Neural cell (in vitro differentiated cells): ENCODE results near the gene PICALM. TPM values are rescaled to one million over a fixed set of nuclear protein-coding genes. Genes with fewer than 3 reads are reported as not detected.

Experiments
- H2AFZ ChIP-seq: fragments of 200-600, 300-800 bp; sonication (generic), shearing (Covaris generic); 2 replicates; pipeline ENCODE4 v1.6.0; 2014; ENCODE audit warnings: low read depth, mild to moderate bottlenecking, antibody characterized with exemption, low read length, moderate library complexity
- H3F3A ChIP-seq: fragments of 200-600 bp; shearing (Covaris generic); 2 replicates; pipeline ENCODE4 v1.6.1; 2016; ENCODE audit warnings: mild to moderate bottlenecking, moderate library complexity, mixed read lengths, antibody characterized with exemption, low read length; ENCODE audit not compliant: insufficient read depth, poor library complexity, severe bottlenecking
- H3K27ac ChIP-seq: fragments of 200-600, 300-800 bp; sonication (generic), shearing (Covaris generic); 2 replicates; pipeline ENCODE4 v1.5.1; 2014; ENCODE audit warnings: mild to moderate bottlenecking, low read length, moderate library complexity
- H3K27me3 ChIP-seq: fragments of 300-800, 200-600 bp; sonication (generic), shearing (Covaris generic); 2 replicates; pipeline ENCODE4 v1.6.0; 2014; ENCODE audit warnings: mild to moderate bottlenecking, low read depth, low read length, moderate library complexity; ENCODE audit not compliant: insufficient read depth
- H3K36me3 ChIP-seq: fragments of 300-800, 200-600 bp; sonication (generic), shearing (Covaris generic); 2 replicates; pipeline ENCODE4 v1.5.1; 2014; ENCODE audit warnings: mild to moderate bottlenecking, antibody characterized with exemption, low read length, moderate library complexity; ENCODE audit not compliant: insufficient read depth
- H3K4me2 ChIP-seq: fragments of 300-800, 200-600 bp; sonication (generic), shearing (Covaris generic); 2 replicates; pipeline ENCODE4 v1.6.0; 2014; ENCODE audit warnings: mild to moderate bottlenecking, low read length
- H3K4me3 ChIP-seq: fragments of 300-800, 200-600 bp; sonication (generic), shearing (Covaris generic); 2 replicates; pipeline ENCODE4 v1.5.1; 2014; ENCODE audit warnings: mild to moderate bottlenecking, low read length, moderate library complexity
- H3K79me2 ChIP-seq: fragments of 200-600 bp; shearing (Covaris generic); replicated peaks from 2 replicates; pipeline ENCODE4 v1.6.0; 2014; ENCODE audit warnings: mild to moderate bottlenecking, low read length, moderate library complexity; ENCODE audit not compliant: insufficient read depth
- H3K9ac ChIP-seq: fragments of 300-800, 200-600 bp; sonication (generic), shearing (Covaris generic); 2 replicates; pipeline ENCODE4 v1.6.1; 2016; ENCODE audit warnings: mild to moderate bottlenecking, low read length, mixed read lengths
- H3K9me2 ChIP-seq: fragments of 200-600 bp; shearing (Covaris generic); 2 replicates; pipeline ENCODE4 v1.6.1; 2016; ENCODE audit warnings: mild to moderate bottlenecking, low read length, mixed read lengths; ENCODE audit not compliant: insufficient read depth
- H3K9me3 ChIP-seq: fragments of 200-600, 300-800 bp; sonication (generic), shearing (Covaris generic); 2 replicates; pipeline ENCODE4 v1.6.1; 2016; ENCODE audit warnings: mild to moderate bottlenecking, mixed run types, low read length, moderate library complexity, mixed read lengths
- H4K20me1 ChIP-seq: fragments of 200-600 bp; shearing (Covaris generic); 2 replicates; pipeline ENCODE4 v1.6.1; 2016; ENCODE audit warnings: mild to moderate bottlenecking, mixed run types; ENCODE audit not compliant: insufficient read depth
- CTCF ChIP-seq: fragments of 450-650 bp; IDR thresholded peaks from 2 replicates; pipeline ENCODE4 v1.5.1; 2014; ENCODE audit warnings: antibody characterized with exemption, mild to moderate bottlenecking, moderate library complexity; ENCODE audit not compliant: poor library complexity, severe bottlenecking
- EP300 ChIP-seq: fragments of 450-650 bp; conservative IDR thresholded peaks from 2 replicates; pipeline ENCODE4 v1.6.1; 2014; ENCODE audit warnings: antibody characterized with exemption, mild to moderate bottlenecking, moderate library complexity; ENCODE audit not compliant: poor library complexity, severe bottlenecking
- EZH2 ChIP-seq: fragments of 200-600, 300-800 bp; shearing (Covaris generic), sonication (generic); IDR thresholded peaks from 2 replicates; pipeline ENCODE4 v1.6.1; 2014; ENCODE audit warnings: antibody characterized with exemption, low read length, borderline replicate concordance, mild to moderate bottlenecking; ENCODE audit not compliant: insufficient read depth, poor library complexity, severe bottlenecking
- MXI1 ChIP-seq: fragments of 450-650 bp; conservative IDR thresholded peaks from 2 replicates; pipeline ENCODE4 v1.6.1; 2014; ENCODE audit warnings: antibody characterized with exemption, mild to moderate bottlenecking; ENCODE audit not compliant: poor library complexity, severe bottlenecking
- POLR2AphosphoS5 ChIP-seq: IDR thresholded peaks from 2 replicates; pipeline ENCODE4 v1.6.1; 2012
- RAD21 ChIP-seq: fragments of 450-650 bp; conservative IDR thresholded peaks from 2 replicates; pipeline ENCODE4 v1.6.1; 2014; ENCODE audit warnings: antibody characterized with exemption, mild to moderate bottlenecking, moderate library complexity
- REST ChIP-seq: IDR thresholded peaks from 2 replicates; pipeline ENCODE4 v1.6.1; 2012; ENCODE audit warnings: borderline replicate concordance
- SMC3 ChIP-seq: fragments of 450-650 bp; conservative IDR thresholded peaks from 2 replicates; pipeline ENCODE4 v1.6.1; 2014; ENCODE audit warnings: antibody characterized with exemption, mild to moderate bottlenecking, moderate library complexity; ENCODE audit not compliant: poor library complexity
- TAF1 ChIP-seq: IDR thresholded peaks from 2 replicates; pipeline ENCODE4 v1.6.1; 2012; ENCODE audit warnings: low read depth
- polyA plus RNA-seq: library from polyadenylated mRNA; depleted of rRNA; stranded (reverse); fragments of >200 nt; gene quantifications from 2 replicates; pipeline ENCODE4 v1.2.3, GENCODE V29; 2014

PICALM gene
- polyA plus RNA-seq, 1 donor from 2014 or later, result 161 TPM

- no peak overlapping the region for H3K9ac ChIP-seq
Measured at GRCh38 chr11:86014221-86014620, 54.7 kb downstream of the PICALM start.

GRCh38 chr11:86013713-86014112 lies 55.2 kb downstream of the PICALM start:
- Histone ChIP-seq H3K27ac (no peak overlapping the region), H3K36me3 (no peaks in the 10 kb centered on the region), H3K27me3 (no peaks in the 10 kb centered on the region), H3K9ac (no peak overlapping the region), H4K20me1 (no peaks in the 10 kb centered on the region), H3F3A (no peaks in the 10 kb centered on the region), H3K4me2 (no peak overlapping the region), H3K79me2 (no peaks in the 10 kb centered on the region), H3K9me2 (no peaks in the 10 kb centered on the region), H3K4me3 (no peak overlapping the region), H2AFZ (no peak overlapping the region), H3K9me3 (no peaks in the 10 kb centered on the region)
- TF ChIP-seq EP300 (no peak), MXI1 (no peak), CTCF (no peak), RAD21 (no peak), REST (no peak), SMC3 (no peak), POLR2AphosphoS5 (no peak)

More at GRCh38 chr11:86014221-86014620, 54.7 kb downstream of the PICALM start:
- no peak for TF ChIP-seq REST
- no peak for TF ChIP-seq TAF1
- no peak for TF ChIP-seq MXI1
- TF ChIP-seq CTCF, result no peak
- no peak for TF ChIP-seq RAD21
- no peak for TF ChIP-seq EZH2
- no peaks in the 10 kb centered on the region for H3K36me3 ChIP-seq
- H3K79me2 ChIP-seq, result no peaks in the 10 kb centered on the region
- no peak overlapping the region for H3K27ac ChIP-seq
- H3K4me2 ChIP-seq, result no peak overlapping the region
- H2AFZ ChIP-seq, result no peak overlapping the region
- H3K27me3 ChIP-seq, result no peaks in the 10 kb centered on the region
- H3K4me3 ChIP-seq, result no peak overlapping the region
- H3K9me2 ChIP-seq, result no peaks in the 10 kb centered on the region
- H3K9me3 ChIP-seq, result no peaks in the 10 kb centered on the region
- H4K20me1 ChIP-seq, result no peaks in the 10 kb centered on the region
- no peaks in the 10 kb centered on the region for H3F3A ChIP-seq
